Panc1 (cell line): ENCODE measurements around the gene IREB2.

Experiments
- CTCF ChIP-seq: fragments of 450-650 bp; IDR thresholded peaks from 2 replicates; pipeline ENCODE4 v1.5.1; 2017; ENCODE audit warnings: mild to moderate bottlenecking
- POLR2AphosphoS5 ChIP-seq: IDR thresholded peaks from 2 replicates; pipeline ENCODE4 v1.6.1; 2012; ENCODE audit warnings: mild to moderate bottlenecking, low read depth, low read length, moderate library complexity
- SIN3A ChIP-seq: IDR thresholded peaks from 2 replicates; pipeline ENCODE4 v1.6.1; 2012; ENCODE audit warnings: low read depth, mild to moderate bottlenecking, low read length, moderate library complexity, borderline replicate concordance; ENCODE audit not compliant: insufficient read depth
- TCF7L2 ChIP-seq: IDR thresholded peaks from 2 replicates; pipeline ENCODE4 v1.6.1; 2011; ENCODE audit warnings: mild to moderate bottlenecking, low read depth, low read length, inconsistent platforms
- TF ChIP-seq, protein P1 (sequence below), 2 experiments: IDR thresholded peaks; 2 replicates each; pipeline ENCODE4 v1.6.1; 2011 to 2012; ENCODE audit warnings: low read depth in 2 of 2, control low read depth in 1 of 2, low read length in 1 of 2, mild to moderate bottlenecking in 1 of 2, moderate library complexity in 1 of 2; ENCODE audit not compliant: insufficient read depth in 1 of 2

- no peak for TF ChIP-seq CTCF
- no peak for TF ChIP-seq POLR2AphosphoS5
- no peak for TF ChIP-seq SIN3A
- TF ChIP-seq, protein P1, sequence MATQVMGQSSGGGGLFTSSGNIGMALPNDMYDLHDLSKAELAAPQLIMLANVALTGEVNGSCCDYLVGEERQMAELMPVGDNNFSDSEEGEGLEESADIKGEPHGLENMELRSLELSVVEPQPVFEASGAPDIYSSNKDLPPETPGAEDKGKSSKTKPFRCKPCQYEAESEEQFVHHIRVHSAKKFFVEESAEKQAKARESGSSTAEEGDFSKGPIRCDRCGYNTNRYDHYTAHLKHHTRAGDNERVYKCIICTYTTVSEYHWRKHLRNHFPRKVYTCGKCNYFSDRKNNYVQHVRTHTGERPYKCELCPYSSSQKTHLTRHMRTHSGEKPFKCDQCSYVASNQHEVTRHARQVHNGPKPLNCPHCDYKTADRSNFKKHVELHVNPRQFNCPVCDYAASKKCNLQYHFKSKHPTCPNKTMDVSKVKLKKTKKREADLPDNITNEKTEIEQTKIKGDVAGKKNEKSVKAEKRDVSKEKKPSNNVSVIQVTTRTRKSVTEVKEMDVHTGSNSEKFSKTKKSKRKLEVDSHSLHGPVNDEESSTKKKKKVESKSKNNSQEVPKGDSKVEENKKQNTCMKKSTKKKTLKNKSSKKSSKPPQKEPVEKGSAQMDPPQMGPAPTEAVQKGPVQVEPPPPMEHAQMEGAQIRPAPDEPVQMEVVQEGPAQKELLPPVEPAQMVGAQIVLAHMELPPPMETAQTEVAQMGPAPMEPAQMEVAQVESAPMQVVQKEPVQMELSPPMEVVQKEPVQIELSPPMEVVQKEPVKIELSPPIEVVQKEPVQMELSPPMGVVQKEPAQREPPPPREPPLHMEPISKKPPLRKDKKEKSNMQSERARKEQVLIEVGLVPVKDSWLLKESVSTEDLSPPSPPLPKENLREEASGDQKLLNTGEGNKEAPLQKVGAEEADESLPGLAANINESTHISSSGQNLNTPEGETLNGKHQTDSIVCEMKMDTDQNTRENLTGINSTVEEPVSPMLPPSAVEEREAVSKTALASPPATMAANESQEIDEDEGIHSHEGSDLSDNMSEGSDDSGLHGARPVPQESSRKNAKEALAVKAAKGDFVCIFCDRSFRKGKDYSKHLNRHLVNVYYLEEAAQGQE (IDR thresholded peaks at IDR 0.05; ENCODE audit: insufficient read depth in 1 of 2, low read depth in 2 of 2, low read length in 1 of 2), result no peak
- no peak for TF ChIP-seq TCF7L2
Observed at GRCh38 chr15:78393137-78393536, 44.9 kb upstream of the IREB2 start.
